Activated CD4-positive, alpha-beta T cell treated with anti-CD3 and anti-CD28 coated beads for 36 hours (primary cell): ENCODE data around the gene BICRAL. TPM values are rescaled to one million over a fixed set of nuclear protein-coding genes. Genes with fewer than 3 reads are reported as not detected.
"Not testable (repeated sequence)": the region's sequence is repeated elsewhere in the genome, so short reads cannot be mapped to it uniquely, and the experiment has no call there.

ENCODE experiments used
- ATAC-seq: fragments of 200-7000 bp; cut with Tn5 transposase; one replicate; pipeline ENCODE4 v1.10.0; 2021; ENCODE audit warnings: mild to moderate bottlenecking, moderate library complexity
- CTCF ChIA-PET: fragments of 350-600 bp; sonication (Branson Sonifier 250); formaldehyde crosslinking; loops from one replicate; lab custom pipeline; 2021; ENCODE audit warnings: antibody characterized with exemption; lab: Charles Lee
- POLR2A ChIA-PET: fragments of 350-600 bp; sonication (Branson Sonifier 250); formaldehyde crosslinking; loops from one replicate; lab custom pipeline; 2021; ENCODE audit warnings: antibody characterized with exemption, inconsistent platforms; lab: Charles Lee
- DNase-seq: peaks from one replicate; pipeline ENCODE4 v3.0.0-alpha.2; 2020
- H3K27ac Mint-ChIP-seq: one replicate; pipeline ENCODE4 v1.8.0; 2021; ENCODE audit warnings: mixed read lengths
- H3K27me3 Mint-ChIP-seq: one replicate; pipeline ENCODE4 v1.8.0; 2021; ENCODE audit warnings: mixed read lengths
- H3K36me3 Mint-ChIP-seq: one replicate; pipeline ENCODE4 v1.8.0; 2021; ENCODE audit warnings: low read depth, mixed read lengths
- H3K4me1 Mint-ChIP-seq: one replicate; pipeline ENCODE4 v1.8.0; 2021; ENCODE audit warnings: mixed read lengths
- H3K4me3 Mint-ChIP-seq: one replicate; pipeline ENCODE4 v1.8.0; 2021; ENCODE audit warnings: mild to moderate bottlenecking, moderate library complexity, mixed read lengths
- H3K9me3 Mint-ChIP-seq: one replicate; pipeline ENCODE4 v1.8.0; 2021; ENCODE audit warnings: low read depth, mixed read lengths
- intact Hi-C, 2 experiments: fragments of 100-400 bp; cut with DNase I in 1 of 2; cut with micrococcal nuclease in 1 of 2; formaldehyde crosslinking; loops; one replicate each; pipeline versions ENCODE4 v1.14.2 to v1.15.1; 2022 to 2024; cut with DNase I, micrococcal nuclease
- total RNA-seq, 2 experiments: library from RNA; stranded (reverse); gene quantifications; one replicate each; pipeline ENCODE4 v1.2.3, GENCODE V29; 2021

BICRAL gene
- total RNA-seq, 2 experiments from 2014 or later, result 11.5 to 14.3 TPM

DNA sequence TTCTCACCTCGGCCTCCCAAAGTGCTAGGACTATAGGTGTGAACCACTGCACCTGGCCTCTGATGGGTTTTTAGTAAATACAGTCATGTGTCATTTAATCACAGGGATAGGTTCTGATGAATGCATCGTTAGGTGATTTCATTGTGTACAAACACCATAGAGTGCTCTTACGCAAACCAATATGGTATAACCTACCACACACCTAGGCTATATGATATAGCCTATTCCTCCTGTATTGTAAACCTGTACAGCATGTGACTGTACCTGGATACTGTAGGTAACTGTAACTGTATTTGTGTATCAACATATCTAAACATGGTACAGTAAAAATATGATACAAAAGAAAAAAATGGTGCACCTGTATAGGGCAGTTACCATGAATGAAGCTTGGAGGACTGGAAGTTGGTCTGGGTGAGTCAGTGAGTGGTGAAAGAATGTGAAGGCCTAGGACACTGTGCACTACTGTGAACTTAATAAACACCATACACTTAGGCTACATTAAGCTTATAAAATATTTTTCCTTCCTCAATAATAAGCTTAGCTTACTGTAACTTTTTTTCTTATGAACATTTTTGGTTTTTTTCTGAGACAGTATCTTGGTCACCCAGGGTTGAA, 10.0 kb downstream of the BICRAL start:
- Mint-ChIP-seq H3K27ac (no peak overlapping the region), H3K36me3 (peaks cover 22% of the 10 kb centered on the region), H3K27me3 (no peaks in the 10 kb centered on the region), H3K4me3 (no peak overlapping the region), H3K9me3 (no peaks in the 10 kb centered on the region), H3K4me1 (peaks cover 30% of the 10 kb centered on the region)
- ATAC-seq (no peak), DNase-seq (no peak)
- ChIA-PET POLR2A (no interaction called here), CTCF (interaction anchor here (0.7 to 1.0 kb wide), 3 partner anchors 24 to 209 kb away, joined by 3 read pairs; no protein-coding TSS in a partner anchor)
- intact Hi-C loops, result no loop called here

DNA sequence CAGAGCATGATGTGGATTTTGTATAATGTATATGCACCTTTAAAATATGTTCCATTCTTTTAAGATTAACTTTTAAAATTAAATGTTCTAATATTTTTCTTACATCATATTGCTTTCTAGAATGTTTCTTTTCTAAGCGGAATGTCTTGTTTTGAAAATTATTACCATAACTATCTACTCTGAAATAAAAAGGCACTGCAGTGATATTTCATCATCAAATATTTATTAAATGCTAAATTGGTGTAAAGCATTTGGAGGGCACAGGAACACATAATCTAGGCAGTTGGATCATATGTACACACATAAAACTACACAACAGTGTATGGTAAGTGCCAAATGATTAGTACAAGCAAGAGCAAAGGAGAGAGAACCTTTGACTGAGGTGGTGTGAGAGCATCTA, 13.8 kb downstream of the BICRAL start:
- intact Hi-C loops, result no loop called here
- POLR2A ChIA-PET, result no interaction called here
- no peak overlapping the region for H3K4me3 Mint-ChIP-seq
- no peak for DNase-seq
- peaks cover 10% of the 10 kb centered on the region for H3K36me3 Mint-ChIP-seq
- no peak overlapping the region for H3K27ac Mint-ChIP-seq
- CTCF ChIA-PET, result no interaction called here
- no peaks in the 10 kb centered on the region for H3K27me3 Mint-ChIP-seq
- no peak for ATAC-seq
- no peaks in the 10 kb centered on the region for H3K9me3 Mint-ChIP-seq
- peaks cover 20% of the 10 kb centered on the region for H3K4me1 Mint-ChIP-seq

DNA sequence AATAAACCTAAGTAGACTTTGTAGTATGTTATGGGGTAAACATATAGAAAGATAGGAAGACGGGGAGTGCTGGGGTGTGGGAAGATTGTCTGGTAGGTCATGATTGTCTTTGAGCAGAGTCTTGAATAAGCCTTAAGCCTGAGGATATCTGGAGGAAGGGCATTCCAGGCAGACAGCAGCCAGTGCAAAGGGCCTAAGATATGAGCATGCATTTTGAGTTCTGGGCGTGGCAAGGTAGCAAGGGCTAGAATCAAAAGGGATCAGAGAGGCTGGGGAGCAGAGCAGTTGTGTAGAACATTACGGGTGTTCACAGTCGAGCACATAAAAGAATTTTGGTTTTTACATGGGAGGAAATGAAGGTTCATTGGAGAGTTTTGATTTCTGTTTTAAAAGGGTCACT, 14.3 kb downstream of the BICRAL start:
- no peak overlapping the region for H3K4me3 Mint-ChIP-seq
- no peaks in the 10 kb centered on the region for H3K9me3 Mint-ChIP-seq
- H3K27ac Mint-ChIP-seq, result no peak overlapping the region
- peaks cover 7% of the 10 kb centered on the region for H3K36me3 Mint-ChIP-seq
- H3K27me3 Mint-ChIP-seq, result no peaks in the 10 kb centered on the region
- peaks cover 16% of the 10 kb centered on the region for H3K4me1 Mint-ChIP-seq
- POLR2A ChIA-PET, result no interaction called here
- CTCF ChIA-PET, result no interaction called here
- ATAC-seq, result no peak
- DNase-seq, result no peak
- intact Hi-C loops, result no loop called here

DNA sequence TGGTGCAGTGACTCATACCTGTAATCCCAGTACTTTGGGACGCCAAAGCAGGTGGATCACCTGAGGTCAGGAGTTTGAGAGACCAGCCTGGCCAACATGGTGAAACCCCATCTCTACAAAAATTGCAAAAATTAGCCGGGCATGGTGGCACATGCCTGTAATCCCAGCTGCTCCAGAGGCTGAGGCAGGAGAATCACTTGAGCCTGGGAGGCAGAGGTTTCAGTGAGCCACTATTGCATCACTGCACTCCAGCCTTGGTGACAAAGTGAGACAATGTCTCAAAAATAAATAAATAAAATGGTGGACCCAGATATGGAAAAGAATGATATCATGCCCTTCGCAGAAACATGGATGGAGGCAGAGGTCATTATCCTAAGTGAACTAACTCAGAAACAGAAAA, 15.8 kb downstream of the BICRAL start:
- H3K27me3 Mint-ChIP-seq, POLR2A ChIA-PET, ATAC-seq, H3K9me3 Mint-ChIP-seq, intact Hi-C loops, DNase-seq, H3K36me3 Mint-ChIP-seq, CTCF ChIA-PET, H3K4me3 Mint-ChIP-seq, H3K27ac Mint-ChIP-seq: not testable (repeated sequence)
- H3K4me1 Mint-ChIP-seq, result peaks cover 12% of the 10 kb centered on the region

DNA sequence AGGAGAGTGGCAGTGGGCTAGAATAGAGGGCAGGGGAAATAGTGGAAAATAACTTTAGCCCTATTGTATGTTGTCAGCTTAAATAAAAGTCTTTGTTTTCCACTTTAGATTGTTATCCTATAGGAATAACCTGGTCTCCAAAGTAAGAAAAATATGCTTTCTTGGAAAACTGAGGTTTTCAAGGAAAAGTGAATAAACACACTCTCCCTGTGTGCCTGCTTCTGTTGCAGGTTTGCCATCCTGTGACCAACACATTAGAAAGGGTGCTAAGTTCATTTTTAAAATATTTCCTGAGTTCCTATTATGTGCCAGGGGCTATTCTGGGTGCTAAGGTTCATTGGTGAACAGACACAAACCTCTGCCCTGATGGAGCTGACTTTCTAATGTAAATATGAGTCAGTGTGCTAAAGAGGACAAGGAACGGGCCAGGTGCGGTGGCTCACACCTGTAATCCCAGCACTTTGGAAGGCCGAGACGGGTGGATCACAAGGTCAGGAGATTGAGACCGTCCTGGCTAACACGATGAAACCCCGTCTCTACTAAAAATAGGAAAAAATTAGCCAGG, 23.5 kb downstream of the BICRAL start:
- POLR2A ChIA-PET, result no interaction called here
- Mint-ChIP-seq H3K4me1 (peaks cover 11% of the 10 kb centered on the region), H3K4me3 (no peak overlapping the region), H3K27ac (no peak overlapping the region), H3K27me3 (no peaks in the 10 kb centered on the region), H3K9me3 (no peaks in the 10 kb centered on the region), H3K36me3 (peaks cover 2% of the 10 kb centered on the region)
- ATAC-seq (no peak), DNase-seq (no peak)
- CTCF ChIA-PET, result no interaction called here
- intact Hi-C loops, result no loop called here

DNA sequence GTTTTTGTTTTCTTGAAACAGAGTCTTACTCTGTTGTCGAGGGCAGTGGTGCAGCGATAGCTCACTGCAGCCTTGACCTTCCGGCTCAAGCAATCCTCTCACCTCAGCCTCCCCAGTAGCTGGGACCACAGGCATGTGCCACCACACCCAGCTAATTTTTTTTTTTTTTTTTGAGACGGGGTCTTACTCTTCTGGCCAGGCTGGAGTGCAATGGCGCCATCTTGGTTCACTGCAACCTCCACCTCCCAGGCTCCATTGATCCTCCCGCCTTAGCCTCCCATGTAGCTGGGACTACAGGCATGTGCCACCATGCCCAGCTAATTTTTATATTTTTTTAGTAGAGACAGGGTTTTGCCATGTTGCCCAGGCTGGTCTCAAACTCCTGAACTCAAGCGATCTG, 24.5 kb downstream of the BICRAL start:
- intact Hi-C loops, DNase-seq, H3K27me3 Mint-ChIP-seq, H3K27ac Mint-ChIP-seq, H3K9me3 Mint-ChIP-seq, H3K36me3 Mint-ChIP-seq, CTCF ChIA-PET, H3K4me3 Mint-ChIP-seq, ATAC-seq, POLR2A ChIA-PET: not testable (repeated sequence)
- peaks cover 11% of the 10 kb centered on the region for H3K4me1 Mint-ChIP-seq

DNA sequence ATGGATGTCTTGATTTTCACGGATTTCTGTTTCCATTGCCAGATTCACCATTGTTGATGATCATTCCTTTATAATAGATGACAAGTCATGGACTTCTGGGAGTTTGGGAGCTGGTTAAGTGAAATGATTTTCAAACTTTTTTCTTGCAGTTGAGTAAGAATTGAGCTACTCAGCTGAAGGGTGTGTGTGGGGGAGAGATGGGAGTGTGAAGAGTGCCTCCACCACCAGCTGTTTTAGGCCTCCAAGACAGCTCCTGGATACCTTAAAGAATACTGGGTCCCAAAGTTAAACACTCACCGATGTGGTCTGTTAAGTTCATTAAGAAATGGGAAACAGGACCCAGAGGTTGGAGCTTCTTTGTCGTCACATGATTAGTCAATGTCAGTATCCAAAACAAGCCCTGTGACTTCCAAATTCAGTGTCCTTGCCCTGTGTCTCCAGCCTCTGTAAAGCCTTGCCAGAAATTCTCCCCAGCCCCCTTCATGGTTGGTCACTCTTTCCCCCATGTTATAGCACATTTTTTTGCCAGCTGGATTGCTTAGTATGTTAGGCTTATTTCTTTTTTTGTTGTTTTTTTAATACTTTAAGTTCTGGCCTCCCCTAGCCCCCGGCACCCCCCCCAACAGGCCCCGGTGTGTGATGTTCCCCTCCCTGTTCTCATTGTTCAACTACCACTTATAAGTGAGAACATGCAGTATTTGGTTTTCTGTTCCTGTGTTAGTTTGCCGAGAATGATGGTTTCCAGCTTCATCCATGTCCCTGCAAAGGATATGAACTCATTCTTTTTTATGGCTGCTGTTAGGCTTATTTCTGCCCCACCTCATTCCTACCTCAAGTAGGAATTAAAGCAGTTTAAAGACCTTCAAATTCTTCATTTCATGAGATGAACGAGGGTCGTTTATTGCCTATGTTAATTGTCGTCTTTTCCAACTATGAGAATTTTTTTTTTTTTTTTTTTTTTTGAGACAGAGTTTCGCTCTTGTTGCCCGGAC, 26.9 kb downstream of the BICRAL start:
- Mint-ChIP-seq H3K4me1 (peaks cover 21% of the 10 kb centered on the region), H3K9me3 (no peaks in the 10 kb centered on the region), H3K27me3 (no peaks in the 10 kb centered on the region), H3K36me3 (peaks cover 2% of the 10 kb centered on the region), H3K27ac (peak overlapping the region; percentile 24), H3K4me3 (no peak overlapping the region)
- ChIA-PET POLR2A (interaction anchor here (0.6 kb wide), 1 partner anchor 82 kb away, joined by 5 read pairs; no protein-coding TSS in a partner anchor), CTCF (interaction anchor here (0.7 to 1.8 kb wide), 4 partner anchors 8 to 147 kb away, joined by 3 to 5 read pairs (median 4); no protein-coding TSS in a partner anchor)
- DNase-seq, result no peak
- intact Hi-C loops, result no loop called here
- no peak for ATAC-seq

DNA sequence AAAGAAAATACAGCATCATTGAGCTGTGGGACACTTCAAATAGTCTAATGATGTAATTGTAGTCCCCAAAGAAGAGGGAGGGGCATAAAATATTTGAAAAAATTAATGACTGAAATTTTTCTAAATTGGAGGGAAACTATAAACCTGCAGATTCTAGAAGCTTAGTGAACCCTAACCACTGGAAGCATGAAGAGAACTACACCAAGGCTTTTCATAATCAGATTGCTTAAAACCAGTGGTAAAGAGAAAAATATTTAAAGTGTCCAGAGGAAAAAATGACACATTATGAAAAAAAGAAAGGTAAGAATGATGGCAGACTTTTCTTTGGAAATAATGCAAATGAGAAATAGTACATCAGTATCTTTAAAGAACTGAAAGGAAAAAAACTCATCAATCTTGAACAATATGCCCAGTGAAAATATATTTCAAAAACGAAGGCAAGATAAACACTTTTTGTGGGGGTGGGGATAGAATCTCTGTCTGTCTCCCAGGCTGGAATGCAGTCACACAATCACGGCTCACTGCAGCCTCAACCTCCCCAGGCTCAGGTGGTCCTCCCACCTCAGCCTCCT, 31.3 kb downstream of the BICRAL start:
- Mint-ChIP-seq H3K36me3 (peaks cover 3% of the 10 kb centered on the region), H3K9me3 (no peaks in the 10 kb centered on the region), H3K27ac (peak overlapping the region; percentile 65), H3K27me3 (no peaks in the 10 kb centered on the region), H3K4me3 (no peak overlapping the region), H3K4me1 (peaks cover 21% of the 10 kb centered on the region)
- ATAC-seq, result peak; percentile 36
- no peak for DNase-seq
- intact Hi-C loops, result no loop called here
- CTCF ChIA-PET, result interaction anchor here (0.6 kb wide), 1 partner anchor 693 kb away, joined by 3 read pairs; no protein-coding TSS in a partner anchor
- POLR2A ChIA-PET, result no interaction called here

DNA sequence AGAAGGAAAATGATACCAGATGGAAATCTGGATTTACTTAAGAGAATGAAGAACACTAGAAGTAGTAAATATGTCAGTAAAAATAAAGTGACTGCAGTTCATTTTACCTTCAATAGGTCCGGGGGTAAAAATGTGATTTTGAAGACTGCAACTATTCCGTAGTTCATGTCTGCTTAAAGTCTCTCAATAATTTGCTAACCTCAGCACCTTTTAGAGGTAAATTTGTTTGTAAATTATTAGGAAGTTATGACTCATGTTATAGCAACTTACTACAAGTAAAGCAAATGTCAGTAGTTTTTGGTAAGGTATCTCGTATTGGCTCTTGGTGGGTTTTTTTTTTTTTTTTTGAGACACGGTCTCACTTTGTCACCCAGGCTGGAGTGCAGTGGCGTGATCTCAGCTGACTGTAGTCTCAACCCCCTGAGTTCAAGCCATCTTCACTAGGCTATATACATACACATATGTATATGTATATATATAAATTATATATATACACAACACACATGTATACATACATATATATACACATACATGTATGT, 32.1 kb downstream of the BICRAL start:
- intact Hi-C loops, result no loop called here
- H3K4me3 Mint-ChIP-seq, result no peak overlapping the region
- H3K27ac Mint-ChIP-seq, result peak overlapping the region; percentile 39
- H3K27me3 Mint-ChIP-seq, result no peaks in the 10 kb centered on the region
- ChIA-PET POLR2A (no interaction called here), CTCF (interaction anchor here (0.9 kb wide), 1 partner anchor 66 kb away, joined by 4 read pairs; no protein-coding TSS in a partner anchor)
- H3K36me3 Mint-ChIP-seq, result peaks cover 1% of the 10 kb centered on the region
- ATAC-seq (peak; percentile 19), DNase-seq (no peak)
- H3K4me1 Mint-ChIP-seq, result peaks cover 25% of the 10 kb centered on the region
- H3K9me3 Mint-ChIP-seq, result no peaks in the 10 kb centered on the region

DNA sequence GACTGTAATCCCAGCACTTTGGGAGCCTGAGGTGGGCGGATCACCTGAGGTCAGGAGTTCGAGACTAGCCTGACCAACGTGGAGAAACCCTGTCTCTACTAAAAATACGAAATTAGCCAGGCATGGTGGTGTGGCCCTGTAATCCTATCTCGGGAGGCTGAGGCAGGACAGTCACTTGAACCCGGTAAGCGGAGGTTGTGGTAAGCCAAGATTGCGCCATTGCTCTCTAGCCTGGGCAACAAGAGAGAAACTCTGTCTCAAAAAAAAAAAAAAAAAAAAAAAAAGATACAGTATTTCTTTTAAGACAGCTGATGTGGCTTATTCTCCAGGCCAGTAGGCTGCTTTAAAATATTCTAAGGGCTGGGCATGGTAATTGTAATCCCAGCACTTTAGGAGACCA, 33.9 kb downstream of the BICRAL start:
- H3K27ac Mint-ChIP-seq, H3K9me3 Mint-ChIP-seq, H3K4me3 Mint-ChIP-seq, ATAC-seq, H3K36me3 Mint-ChIP-seq, intact Hi-C loops, POLR2A ChIA-PET, H3K27me3 Mint-ChIP-seq, DNase-seq: not testable (repeated sequence)
- peaks cover 38% of the 10 kb centered on the region for H3K4me1 Mint-ChIP-seq
- CTCF ChIA-PET, result interaction anchor here (0.6 to 1.2 kb wide), 3 partner anchors 16 to 154 kb away, joined by 3 read pairs; no protein-coding TSS in a partner anchor

DNA sequence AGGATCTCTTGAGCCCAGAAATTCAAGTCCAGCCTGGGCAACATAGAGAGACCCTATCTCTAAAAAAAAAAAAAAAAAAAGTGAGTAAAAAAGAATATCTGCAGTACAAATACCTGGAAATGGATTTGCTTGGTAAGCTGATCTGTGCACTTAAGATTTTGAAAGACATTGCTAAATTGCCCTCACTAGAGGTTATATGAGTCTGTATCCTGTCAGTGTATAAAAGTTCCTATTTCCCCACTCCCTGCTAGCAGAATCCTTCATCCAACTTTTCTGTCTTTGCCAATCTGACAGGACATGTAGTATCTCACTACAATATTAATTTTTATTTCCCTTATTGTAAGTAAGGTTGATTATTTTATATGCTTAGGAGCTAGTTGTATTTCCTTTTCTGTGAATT, 36.1 kb downstream of the BICRAL start:
- CTCF ChIA-PET, result interaction anchor here (0.7 to 1.3 kb wide), 8 partner anchors 10 to 540 kb away, joined by 3 to 5 read pairs (median 3); no protein-coding TSS in a partner anchor
- no peaks in the 10 kb centered on the region for H3K27me3 Mint-ChIP-seq
- no peak overlapping the region for H3K4me3 Mint-ChIP-seq
- no peak overlapping the region for H3K27ac Mint-ChIP-seq
- ATAC-seq (no peak), DNase-seq (no peak)
- H3K36me3 Mint-ChIP-seq, result peaks cover 1% of the 10 kb centered on the region
- H3K4me1 Mint-ChIP-seq, result peaks cover 33% of the 10 kb centered on the region
- intact Hi-C loops, result no loop called here
- no peaks in the 10 kb centered on the region for H3K9me3 Mint-ChIP-seq
- POLR2A ChIA-PET, result interaction anchor here (0.6 kb wide), 1 partner anchor 18 kb away, joined by 3 read pairs; no protein-coding TSS in a partner anchor
